Measurements from ENCODE around the gene GCDH.

DNA sequence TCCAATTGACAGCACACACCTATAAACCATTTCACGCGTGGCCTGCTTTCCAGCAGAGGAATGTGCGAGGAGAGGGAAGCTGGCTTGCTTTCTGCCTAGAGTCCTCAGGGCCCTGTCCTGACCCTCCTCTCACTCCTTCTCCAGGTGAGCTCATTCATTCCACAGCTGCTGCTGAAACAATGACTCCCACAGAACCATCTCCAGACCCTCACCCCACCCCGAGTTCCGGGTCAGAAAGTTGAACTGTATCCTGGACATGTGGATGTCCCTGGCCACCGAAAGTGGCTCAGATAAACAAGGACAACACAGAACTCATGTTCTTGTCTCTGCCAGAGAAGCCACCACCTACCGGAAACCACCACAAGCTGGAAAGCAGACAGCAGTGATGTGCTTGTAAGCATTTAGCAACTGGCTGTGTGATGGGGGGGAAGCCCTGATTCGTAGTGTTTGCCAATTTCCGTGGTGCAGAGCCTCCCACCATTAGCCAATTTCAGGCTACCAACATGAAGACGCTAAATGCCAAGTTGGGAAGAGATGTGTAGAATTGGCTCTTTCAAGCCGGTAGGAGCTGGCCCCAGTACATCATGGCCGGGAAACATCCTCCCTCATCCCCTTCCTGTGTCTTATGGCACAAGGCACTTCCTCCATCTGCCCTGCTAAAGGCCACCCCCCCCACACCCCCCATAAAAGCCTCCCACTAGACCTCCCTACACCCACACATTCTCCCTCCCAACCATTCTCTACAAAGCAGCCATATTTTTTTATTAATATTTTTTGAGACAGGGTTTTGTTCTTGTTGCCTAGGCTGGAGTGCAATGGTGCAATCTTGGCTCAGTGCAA, 23.1 kb downstream of the GCDH start:
- TF ChIP-seq, protein P1, sequence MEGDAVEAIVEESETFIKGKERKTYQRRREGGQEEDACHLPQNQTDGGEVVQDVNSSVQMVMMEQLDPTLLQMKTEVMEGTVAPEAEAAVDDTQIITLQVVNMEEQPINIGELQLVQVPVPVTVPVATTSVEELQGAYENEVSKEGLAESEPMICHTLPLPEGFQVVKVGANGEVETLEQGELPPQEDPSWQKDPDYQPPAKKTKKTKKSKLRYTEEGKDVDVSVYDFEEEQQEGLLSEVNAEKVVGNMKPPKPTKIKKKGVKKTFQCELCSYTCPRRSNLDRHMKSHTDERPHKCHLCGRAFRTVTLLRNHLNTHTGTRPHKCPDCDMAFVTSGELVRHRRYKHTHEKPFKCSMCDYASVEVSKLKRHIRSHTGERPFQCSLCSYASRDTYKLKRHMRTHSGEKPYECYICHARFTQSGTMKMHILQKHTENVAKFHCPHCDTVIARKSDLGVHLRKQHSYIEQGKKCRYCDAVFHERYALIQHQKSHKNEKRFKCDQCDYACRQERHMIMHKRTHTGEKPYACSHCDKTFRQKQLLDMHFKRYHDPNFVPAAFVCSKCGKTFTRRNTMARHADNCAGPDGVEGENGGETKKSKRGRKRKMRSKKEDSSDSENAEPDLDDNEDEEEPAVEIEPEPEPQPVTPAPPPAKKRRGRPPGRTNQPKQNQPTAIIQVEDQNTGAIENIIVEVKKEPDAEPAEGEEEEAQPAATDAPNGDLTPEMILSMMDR (IDR thresholded peaks at IDR 0.05): no peak
- no peak for TF ChIP-seq POLR2A (IDR thresholded peaks at IDR 0.05)
